ENCODE data around the gene PRKCE. TPM values are rescaled to one million over a fixed set of nuclear protein-coding genes. Genes with fewer than 3 reads are reported as not detected.

PRKCE gene
- total and polyA plus RNA-seq, 2 of the 8 experiments (the other 6 are each of a cell fraction or from before 2014, with no cell fraction given), result 0.54 to 2.1 TPM

GRCh38 chr2:46145017-46145416 lies 493.5 kb downstream of the PRKCE start:
- Histone ChIP-seq H3K27ac (ENCODE audit: low read depth, low read length) (no peak overlapping the region), H3K79me1 (ENCODE audit: low read depth, low read length) (no peaks in the 10 kb centered on the region), H3K9me3 (ENCODE audit: insufficient read depth in 2 of 2, low read depth in 1 of 2, low read length in 1 of 2) (no peaks in the 10 kb centered on the region), H2AFZ (ENCODE audit: low read length) (no peak overlapping the region), H4K91ac (replicated peaks; ENCODE audit: insufficient read length, low read length) (no peak overlapping the region), H3K36me3 (ENCODE audit: control insufficient read depth in 2 of 4, insufficient read depth in 4 of 4, low read length in 3 of 4) (no peaks in the 10 kb centered on the region), H3K9ac (replicated peaks in 1 of 4; ENCODE audit: extremely low read depth in 1 of 4, low read depth in 3 of 4, low read length in 3 of 4) (no peak overlapping the region), H3K23me2 (ENCODE audit: low read depth, low read length) (no peaks in the 10 kb centered on the region), H3K14ac (ENCODE audit: insufficient read length) (no peak overlapping the region), H4K20me1 (replicated peaks in 1 of 2; ENCODE audit: control insufficient read depth in 1 of 2, insufficient read depth in 2 of 2, low read length in 2 of 2) (no peaks in the 10 kb centered on the region), H3K18ac (ENCODE audit: extremely low read depth, low read length) (no peak overlapping the region), H3K4me1 (replicated peaks in 1 of 4; ENCODE audit: control insufficient read depth in 3 of 4, insufficient read depth in 4 of 4, low read length in 3 of 4) (peaks cover 0 to 7% (median 6%) of the 10 kb centered on the region in 4 experiments; a peak in 3 of 7 replicates), H3K4ac (replicated peaks; ENCODE audit: insufficient read length, low read depth, low read length) (no peak overlapping the region), H4K5ac (ENCODE audit: insufficient read length, low read depth, low read length) (no peak overlapping the region), H4K8ac (ENCODE audit: extremely low read depth, insufficient read depth, low read length) (no peak overlapping the region), H2BK5ac (ENCODE audit: low read depth, low read length) (no peak overlapping the region), H3K4me3 (ENCODE audit: extremely low read depth in 1 of 4, insufficient read depth in 2 of 4, low read depth in 3 of 4, low read length in 4 of 4) (no peak overlapping the region), H3K27me3 (replicated peaks in 1 of 4; ENCODE audit: control insufficient read depth in 3 of 4, extremely low read depth in 1 of 4, insufficient read depth in 3 of 4, low read length in 3 of 4) (no peaks in the 10 kb centered on the region), H2BK20ac (ENCODE audit: low read length) (no peak overlapping the region), H2BK120ac (replicated peaks; ENCODE audit: low read depth, low read length) (no peak overlapping the region), H3K4me2 (ENCODE audit: insufficient read depth in 1 of 2, low read depth in 2 of 2, low read length in 2 of 2) (no peak overlapping the region), H3K23ac (ENCODE audit: insufficient read length) (no peak overlapping the region), H3K79me2 (ENCODE audit: control insufficient read depth in 1 of 2, insufficient read depth in 2 of 2, low read length in 2 of 2) (no peaks in the 10 kb centered on the region), H2BK15ac (ENCODE audit: low read length) (no peak overlapping the region; the same call in 1 of the 2 replicates), H2AK5ac (ENCODE audit: low read depth, low read length) (no peak overlapping the region), H2BK12ac (ENCODE audit: low read depth, low read length) (no peak overlapping the region), H3K56ac (replicated peaks; ENCODE audit: insufficient read length, low read depth, low read length) (no peak overlapping the region)
- CTCF ChIA-PET (ENCODE audit: partially characterized antibody), result interaction anchor here (0.9 to 1.4 kb wide), 5 partner anchors 82 to 499 kb away, joined by 3 to 5 read pairs (median 4); no protein-coding TSS in a partner anchor
- DNase-seq (ENCODE audit: low read depth in 1 of 2, low spot score in 2 of 2) (no peak), FAIRE-seq (no peak)
- no peak for TF ChIP-seq ATF3 (IDR thresholded peaks at IDR 0.05; ENCODE audit: insufficient read depth, low read depth, low read length)
- no peak for TF ChIP-seq POLR2A (IDR thresholded peaks at IDR 0.05; ENCODE audit: control extremely low read depth in 1 of 2, low read depth in 2 of 2, low read length in 2 of 2)
- TF ChIP-seq JUN (IDR thresholded peaks at IDR 0.05; ENCODE audit: low read depth, low read length), result no peak
- TF ChIP-seq CBX5 (IDR thresholded peaks at IDR 0.05; ENCODE audit: low read depth, low read length), result no peak
- TF ChIP-seq TCF12 (IDR thresholded peaks at IDR 0.05; ENCODE audit: low read depth, low read length), result no peak
- POLR2A ChIA-PET (ENCODE audit: partially characterized antibody), result no interaction called here
- WGBS, 2 experiments (ENCODE audit: extremely low coverage in 1 of 2, insufficient coverage in 1 of 2, insufficient read length in 1 of 2, insufficient replicate concordance in 2 of 2, low coverage in 1 of 2, low lambda C conversion rate in 2 of 2, missing lambda C conversion rate in 1 of 2), result 86% methylated on average over 5 of the region's 5 CpGs; no CpG with 5 or more reads in 1 of the 2 experiments
